GM23338 (cell line): ENCODE results near the gene CCDC127. TPM values are rescaled to one million over a fixed set of nuclear protein-coding genes. Genes with fewer than 3 reads are reported as not detected.

ENCODE experiments used
- ATAC-seq: fragments of 200-7000 bp; cut with Tn5 transposase; 3 replicates; pipeline ENCODE4 v1.9.1; 2020
- DNase-seq: peaks from one replicate; pipeline ENCODE4 v3.0.0-alpha.2; 2015; ENCODE audit warnings: low spot score
- H2AFZ ChIP-seq: fragments of 200-600 bp; sonication (generic); 2 replicates; pipeline ENCODE4 v1.8.0; 2016; ENCODE audit warnings: antibody characterized with exemption, mild to moderate bottlenecking, moderate library complexity
- H3F3A ChIP-seq: fragments of 200-600 bp; sonication (generic); replicated peaks from 2 replicates; pipeline ENCODE4 v1.8.0; 2017; ENCODE audit warnings: antibody characterized with exemption, mixed run types, low read depth
- H3K27ac ChIP-seq: fragments of 200-600 bp; sonication (generic); 2 replicates; pipeline ENCODE4 v1.6.1; 2016; ENCODE audit warnings: low read depth
- H3K27me3 ChIP-seq: fragments of 200-600 bp; sonication (generic); 2 replicates; pipeline ENCODE4 v1.8.0; 2016; ENCODE audit warnings: mild to moderate bottlenecking, mixed run types, moderate library complexity; ENCODE audit not compliant: insufficient read depth
- H3K36me3 ChIP-seq: fragments of 200-600 bp; sonication (generic); 2 replicates; pipeline ENCODE4 v1.8.0; 2016; ENCODE audit warnings: mild to moderate bottlenecking; ENCODE audit not compliant: insufficient read depth
- H3K4me1 ChIP-seq: fragments of 200-600 bp; sonication (generic); 2 replicates; pipeline ENCODE4 v1.8.0; 2016; ENCODE audit warnings: mild to moderate bottlenecking, moderate library complexity; ENCODE audit not compliant: insufficient read depth
- H3K4me2 ChIP-seq: fragments of 200-600 bp; sonication (generic); 2 replicates; pipeline ENCODE4 v1.7.1; 2017; ENCODE audit warnings: mixed run types
- H3K4me3 ChIP-seq: fragments of 200-600 bp; sonication (generic); 2 replicates; pipeline ENCODE4 v1.6.1; 2016; ENCODE audit warnings: mixed run types
- H3K79me2 ChIP-seq: fragments of 200-600 bp; sonication (generic); replicated peaks from 2 replicates; pipeline ENCODE4 v1.8.0; 2017; ENCODE audit warnings: mild to moderate bottlenecking; ENCODE audit not compliant: insufficient read depth
- H3K9me2 ChIP-seq: fragments of 200-600 bp; sonication (generic); 2 replicates; pipeline ENCODE4 v1.8.0; 2017; ENCODE audit not compliant: insufficient read depth
- H4K20me1 ChIP-seq: fragments of 200-600 bp; sonication (generic); replicated peaks from 2 replicates; pipeline ENCODE4 v1.8.0; 2017; ENCODE audit warnings: mild to moderate bottlenecking; ENCODE audit not compliant: insufficient read depth
- H3K27ac Mint-ChIP-seq: 2 replicates; pipeline ENCODE4 v1.8.0; 2020; ENCODE audit warnings: inconsistent platforms, mild to moderate bottlenecking, moderate library complexity, mixed read lengths
- H3K27me3 Mint-ChIP-seq: 3 replicates; pipeline ENCODE4 v1.8.0; 2022; ENCODE audit warnings: low read depth, mild to moderate bottlenecking, moderate library complexity, mixed read lengths, inconsistent platforms; ENCODE audit not compliant: insufficient read depth, poor library complexity
- H3K36me3 Mint-ChIP-seq: 3 replicates; pipeline ENCODE4 v1.8.0; 2021; ENCODE audit warnings: low read depth, mild to moderate bottlenecking, inconsistent platforms, moderate library complexity, mixed read lengths
- H3K4me1 Mint-ChIP-seq: 3 replicates; pipeline ENCODE4 v1.8.0; 2020; ENCODE audit warnings: mild to moderate bottlenecking, inconsistent platforms, mixed read lengths
- H3K4me3 Mint-ChIP-seq: 3 replicates; pipeline ENCODE4 v1.8.0; 2021; ENCODE audit warnings: moderate library complexity, mild to moderate bottlenecking, inconsistent platforms, mixed read lengths
- H3K9me3 Mint-ChIP-seq: 3 replicates; pipeline ENCODE4 v1.8.0; 2020; ENCODE audit warnings: moderate library complexity, mild to moderate bottlenecking, inconsistent platforms, mixed read lengths
- CREB1 ChIP-seq: fragments of 250-450 bp; sonication (Bioruptor Pico); IDR thresholded peaks from 2 replicates; pipeline ENCODE4 v1.5.0; 2020; ENCODE audit warnings: low read depth, mild to moderate bottlenecking, moderate library complexity
- EZH2 ChIP-seq: fragments of 200-600 bp; sonication (generic); IDR thresholded peaks from one replicate; pipeline ENCODE4 v1.8.0; 2017; ENCODE audit warnings: antibody characterized with exemption, mild to moderate bottlenecking, low read depth; ENCODE audit not compliant: unreplicated experiment
- EZH2phosphoT487 ChIP-seq: fragments of 200-600 bp; sonication (generic); IDR thresholded peaks from one replicate; pipeline ENCODE4 v1.8.1; 2018; ENCODE audit warnings: antibody characterized with exemption; ENCODE audit not compliant: unreplicated experiment
- JUNB ChIP-seq: IDR thresholded peaks from one replicate; pipeline ENCODE4 v1.6.1; 2016; ENCODE audit warnings: antibody characterized with exemption; ENCODE audit not compliant: unreplicated experiment
- NANOG ChIP-seq: IDR thresholded peaks from 2 replicates; pipeline ENCODE4 v1.6.1; 2016; ENCODE audit warnings: antibody characterized with exemption, borderline replicate concordance
- POLR2AphosphoS5 ChIP-seq: IDR thresholded peaks from 2 replicates; pipeline ENCODE4 v1.6.1; 2016; ENCODE audit warnings: antibody characterized with exemption, low read depth
- STAT1 ChIP-seq: IDR thresholded peaks from one replicate; pipeline ENCODE4 v1.6.1; 2016; ENCODE audit warnings: antibody characterized with exemption; ENCODE audit not compliant: unreplicated experiment
- ZNF114 ChIP-seq: fragments of 250-450 bp; sonication (Bioruptor Pico); IDR thresholded peaks from 2 replicates; pipeline ENCODE4 v1.5.0; 2020; ENCODE audit warnings: mild to moderate bottlenecking, moderate library complexity
- ZNF331 ChIP-seq: fragments of 250-450 bp; sonication (Bioruptor Pico); IDR thresholded peaks from 2 replicates; pipeline ENCODE4 v1.5.0; 2020; ENCODE audit warnings: low read depth, mild to moderate bottlenecking, moderate library complexity
- polyA plus RNA-seq: library from polyadenylated mRNA; unstranded; fragments of >200 nt; fragmentation: Nextera tagmentation; extraction: Ambion mirVana; gene quantifications from 2 replicates; pipeline ENCODE4 v1.2.1, GENCODE V29; 2016
- total RNA-seq: library from RNA; depleted of rRNA; stranded (reverse); fragments of >200 nt; shearing (Covaris generic); gene quantifications from 2 replicates; pipeline ENCODE4 v1.2.3, GENCODE V29; 2014
- TF ChIP-seq, protein P1 (sequence below): IDR thresholded peaks from 2 replicates; pipeline ENCODE4 v1.6.1; 2016; ENCODE audit warnings: antibody characterized with exemption
- TF ChIP-seq, protein P2 (sequence below): fragments of 250-450 bp; sonication (Bioruptor Pico); IDR thresholded peaks from 2 replicates; pipeline ENCODE4 v1.5.0; 2020; ENCODE audit warnings: mild to moderate bottlenecking, moderate library complexity

CCDC127 gene
- total and polyA plus RNA-seq, 2 experiments from 2014 or later: 6.0 to 7.2 TPM

DNA sequence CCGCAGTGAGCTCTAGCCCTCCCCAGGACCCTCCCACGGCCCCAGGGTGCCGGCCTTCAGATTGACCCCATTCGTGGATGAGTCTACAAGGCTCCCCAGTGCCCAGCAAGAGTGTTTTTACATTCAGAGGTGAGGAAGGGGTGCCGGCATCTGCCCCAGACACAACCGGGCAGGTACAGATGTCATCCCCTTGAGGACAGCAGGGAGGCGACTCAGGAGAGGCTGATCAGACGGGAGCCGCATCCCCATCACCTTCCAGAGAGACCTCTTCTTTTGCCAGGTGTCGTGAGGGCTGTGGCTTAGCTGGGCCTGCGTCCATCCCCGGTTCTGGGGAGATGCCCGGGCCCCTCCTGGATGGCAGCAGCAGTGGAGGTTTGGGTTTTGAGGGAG lies 30.9 kb downstream of the CCDC127 start:
- Histone ChIP-seq H3F3A (0 out of 2 replicates have a peak, but pooled peaks cover 2% of the 10 kb centered on the region), H3K27me3 (no peaks in the 10 kb centered on the region), H3K4me2 (no peak overlapping the region), H4K20me1 (no peaks in the 10 kb centered on the region; the same call in 1 of the 2 replicates), H3K4me3 (no peak overlapping the region), H3K4me1 (no peaks in the 10 kb centered on the region; the same call in 1 of the 2 replicates), H2AFZ (no peak overlapping the region), H3K36me3 (peaks cover 3% of the 10 kb centered on the region; the same call in 1 of the 2 replicates), H3K79me2 (no peaks in the 10 kb centered on the region), H3K27ac (no peak overlapping the region), H3K9me2 (no peaks in the 10 kb centered on the region)
- Mint-ChIP-seq H3K4me3 (no peak overlapping the region), H3K27me3 (peaks cover 13% of the 10 kb centered on the region), H3K36me3 (peaks cover 11% of the 10 kb centered on the region), H3K9me3 (no peaks in the 10 kb centered on the region; the same call in 2 of the 3 replicates), H3K27ac (no peak overlapping the region), H3K4me1 (peaks cover 16% of the 10 kb centered on the region)
- DNase-seq (no peak), ATAC-seq (no peak)
- no peak for TF ChIP-seq EZH2phosphoT487
- TF ChIP-seq STAT1: no peak
- no peak for TF ChIP-seq ZNF331
- TF ChIP-seq NANOG: no peak
- TF ChIP-seq JUNB: no peak
- TF ChIP-seq, protein P1, sequence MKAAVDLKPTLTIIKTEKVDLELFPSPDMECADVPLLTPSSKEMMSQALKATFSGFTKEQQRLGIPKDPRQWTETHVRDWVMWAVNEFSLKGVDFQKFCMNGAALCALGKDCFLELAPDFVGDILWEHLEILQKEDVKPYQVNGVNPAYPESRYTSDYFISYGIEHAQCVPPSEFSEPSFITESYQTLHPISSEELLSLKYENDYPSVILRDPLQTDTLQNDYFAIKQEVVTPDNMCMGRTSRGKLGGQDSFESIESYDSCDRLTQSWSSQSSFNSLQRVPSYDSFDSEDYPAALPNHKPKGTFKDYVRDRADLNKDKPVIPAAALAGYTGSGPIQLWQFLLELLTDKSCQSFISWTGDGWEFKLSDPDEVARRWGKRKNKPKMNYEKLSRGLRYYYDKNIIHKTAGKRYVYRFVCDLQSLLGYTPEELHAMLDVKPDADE: no peak

DNA sequence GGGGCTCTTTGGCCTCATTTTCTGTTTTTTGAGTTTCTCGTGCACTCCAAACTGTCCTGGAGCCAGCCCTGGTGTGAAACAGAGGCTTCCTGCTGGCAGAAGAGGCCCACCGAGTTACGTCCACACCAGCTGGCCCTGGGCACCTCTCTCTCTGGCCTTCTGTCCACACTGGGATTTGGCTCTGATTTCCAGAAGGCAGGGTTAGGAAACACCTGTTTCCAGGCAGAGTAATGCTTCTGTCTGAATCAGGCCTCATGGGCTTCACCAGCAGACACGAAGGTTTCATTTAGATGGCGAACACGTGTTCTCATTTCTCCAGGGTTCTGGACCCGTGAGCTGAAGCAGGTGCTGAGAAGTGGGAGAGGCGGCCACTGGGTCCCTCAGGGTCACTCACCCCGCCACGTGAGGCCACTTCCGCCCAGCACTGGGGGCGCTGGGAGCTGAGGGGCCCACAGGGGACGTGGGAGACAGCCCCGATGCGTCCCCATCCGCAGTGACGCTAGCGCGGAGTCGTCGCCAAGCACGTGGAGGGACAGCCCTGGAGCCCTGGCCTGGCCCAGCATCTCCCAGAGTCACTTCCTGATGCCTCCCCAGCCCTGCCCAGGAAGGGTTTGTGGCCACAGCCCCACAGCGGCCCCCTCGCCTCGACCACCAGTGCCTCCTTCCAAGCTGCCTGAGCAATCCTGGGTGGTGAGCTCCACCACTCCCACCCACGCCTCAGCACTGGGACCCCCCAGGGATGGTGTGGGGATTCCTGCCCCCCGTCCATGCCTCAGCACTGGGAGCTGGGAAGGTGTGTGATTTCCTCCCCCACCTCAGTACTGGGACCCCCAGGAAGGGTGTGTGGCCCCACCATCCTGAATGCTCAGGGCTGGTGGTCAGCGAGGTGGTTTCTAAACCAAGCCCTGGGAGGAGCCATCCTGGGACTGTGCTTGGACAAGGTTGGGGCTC lies 31.6 kb downstream of the CCDC127 start:
- Mint-ChIP-seq H3K4me3 (no peak overlapping the region), H3K36me3 (peaks cover 14% of the 10 kb centered on the region), H3K27ac (no peak overlapping the region), H3K4me1 (peaks cover 16% of the 10 kb centered on the region), H3K27me3 (peaks cover 13% of the 10 kb centered on the region), H3K9me3 (no peaks in the 10 kb centered on the region; the same call in 2 of the 3 replicates)
- no peak overlapping the region for H2AFZ ChIP-seq
- no peak overlapping the region for H3K4me3 ChIP-seq
- 0 out of 2 replicates have a peak, but pooled peaks cover 2% of the 10 kb centered on the region for H3F3A ChIP-seq
- H3K27ac ChIP-seq: no peak overlapping the region
- no peaks in the 10 kb centered on the region for H3K79me2 ChIP-seq
- no peaks in the 10 kb centered on the region; the same call in 1 of the 2 replicates for H4K20me1 ChIP-seq
- DNase-seq: no peak
- H3K36me3 ChIP-seq: peaks cover 3% of the 10 kb centered on the region; the same call in 1 of the 2 replicates
- no peaks in the 10 kb centered on the region for H3K27me3 ChIP-seq
- no peak overlapping the region for H3K4me2 ChIP-seq
- no peak for ATAC-seq
- H3K4me1 ChIP-seq: no peaks in the 10 kb centered on the region; the same call in 1 of the 2 replicates
- H3K9me2 ChIP-seq: no peaks in the 10 kb centered on the region
- TF ChIP-seq, protein P1: no peak
- TF ChIP-seq, protein P2, sequence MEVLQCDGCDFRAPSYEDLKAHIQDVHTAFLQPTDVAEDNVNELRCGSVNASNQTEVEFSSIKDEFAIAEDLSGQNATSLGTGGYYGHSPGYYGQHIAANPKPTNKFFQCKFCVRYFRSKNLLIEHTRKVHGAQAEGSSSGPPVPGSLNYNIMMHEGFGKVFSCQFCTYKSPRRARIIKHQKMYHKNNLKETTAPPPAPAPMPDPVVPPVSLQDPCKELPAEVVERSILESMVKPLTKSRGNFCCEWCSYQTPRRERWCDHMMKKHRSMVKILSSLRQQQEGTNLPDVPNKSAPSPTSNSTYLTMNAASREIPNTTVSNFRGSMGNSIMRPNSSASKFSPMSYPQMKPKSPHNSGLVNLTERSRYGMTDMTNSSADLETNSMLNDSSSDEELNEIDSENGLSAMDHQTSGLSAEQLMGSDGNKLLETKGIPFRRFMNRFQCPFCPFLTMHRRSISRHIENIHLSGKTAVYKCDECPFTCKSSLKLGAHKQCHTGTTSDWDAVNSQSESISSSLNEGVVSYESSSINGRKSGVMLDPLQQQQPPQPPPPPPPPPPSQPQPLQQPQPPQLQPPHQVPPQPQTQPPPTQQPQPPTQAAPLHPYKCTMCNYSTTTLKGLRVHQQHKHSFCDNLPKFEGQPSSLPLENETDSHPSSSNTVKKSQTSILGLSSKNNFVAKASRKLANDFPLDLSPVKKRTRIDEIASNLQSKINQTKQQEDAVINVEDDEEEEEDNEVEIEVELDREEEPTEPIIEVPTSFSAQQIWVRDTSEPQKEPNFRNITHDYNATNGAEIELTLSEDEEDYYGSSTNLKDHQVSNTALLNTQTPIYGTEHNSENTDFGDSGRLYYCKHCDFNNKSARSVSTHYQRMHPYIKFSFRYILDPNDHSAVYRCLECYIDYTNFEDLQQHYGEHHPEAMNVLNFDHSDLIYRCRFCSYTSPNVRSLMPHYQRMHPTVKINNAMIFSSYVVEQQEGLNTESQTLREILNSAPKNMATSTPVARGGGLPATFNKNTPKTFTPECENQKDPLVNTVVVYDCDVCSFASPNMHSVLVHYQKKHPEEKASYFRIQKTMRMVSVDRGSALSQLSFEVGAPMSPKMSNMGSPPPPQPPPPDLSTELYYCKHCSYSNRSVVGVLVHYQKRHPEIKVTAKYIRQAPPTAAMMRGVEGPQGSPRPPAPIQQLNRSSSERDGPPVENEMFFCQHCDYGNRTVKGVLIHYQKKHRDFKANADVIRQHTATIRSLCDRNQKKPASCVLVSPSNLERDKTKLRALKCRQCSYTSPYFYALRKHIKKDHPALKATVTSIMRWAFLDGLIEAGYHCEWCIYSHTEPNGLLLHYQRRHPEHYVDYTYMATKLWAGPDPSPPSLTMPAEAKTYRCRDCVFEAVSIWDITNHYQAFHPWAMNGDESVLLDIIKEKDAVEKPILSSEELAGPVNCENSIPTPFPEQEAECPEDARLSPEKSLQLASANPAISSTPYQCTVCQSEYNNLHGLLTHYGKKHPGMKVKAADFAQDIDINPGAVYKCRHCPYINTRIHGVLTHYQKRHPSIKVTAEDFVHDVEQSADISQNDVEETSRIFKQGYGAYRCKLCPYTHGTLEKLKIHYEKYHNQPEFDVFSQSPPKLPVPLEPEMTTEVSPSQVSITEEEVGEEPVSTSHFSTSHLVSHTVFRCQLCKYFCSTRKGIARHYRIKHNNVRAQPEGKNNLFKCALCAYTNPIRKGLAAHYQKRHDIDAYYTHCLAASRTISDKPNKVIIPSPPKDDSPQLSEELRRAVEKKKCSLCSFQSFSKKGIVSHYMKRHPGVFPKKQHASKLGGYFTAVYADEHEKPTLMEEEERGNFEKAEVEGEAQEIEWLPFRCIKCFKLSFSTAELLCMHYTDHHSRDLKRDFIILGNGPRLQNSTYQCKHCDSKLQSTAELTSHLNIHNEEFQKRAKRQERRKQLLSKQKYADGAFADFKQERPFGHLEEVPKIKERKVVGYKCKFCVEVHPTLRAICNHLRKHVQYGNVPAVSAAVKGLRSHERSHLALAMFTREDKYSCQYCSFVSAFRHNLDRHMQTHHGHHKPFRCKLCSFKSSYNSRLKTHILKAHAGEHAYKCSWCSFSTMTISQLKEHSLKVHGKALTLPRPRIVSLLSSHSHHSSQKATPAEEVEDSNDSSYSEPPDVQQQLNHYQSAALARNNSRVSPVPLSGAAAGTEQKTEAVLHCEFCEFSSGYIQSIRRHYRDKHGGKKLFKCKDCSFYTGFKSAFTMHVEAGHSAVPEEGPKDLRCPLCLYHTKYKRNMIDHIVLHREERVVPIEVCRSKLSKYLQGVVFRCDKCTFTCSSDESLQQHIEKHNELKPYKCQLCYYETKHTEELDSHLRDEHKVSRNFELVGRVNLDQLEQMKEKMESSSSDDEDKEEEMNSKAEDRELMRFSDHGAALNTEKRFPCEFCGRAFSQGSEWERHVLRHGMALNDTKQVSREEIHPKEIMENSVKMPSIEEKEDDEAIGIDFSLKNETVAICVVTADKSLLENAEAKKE (CRISPR knock-in tag): no peak
- no peak for TF ChIP-seq EZH2
- no peak for TF ChIP-seq ZNF114 (CRISPR knock-in tag)
- TF ChIP-seq CREB1 (CRISPR knock-in tag): no peak
- TF ChIP-seq JUNB: no peak
- TF ChIP-seq POLR2AphosphoS5: no peak
- TF ChIP-seq ZNF331: no peak
- TF ChIP-seq NANOG: no peak
- no peak for TF ChIP-seq STAT1
